Measurements from ENCODE around the gene BSCL2. TPM values are rescaled to one million over a fixed set of nuclear protein-coding genes. Genes with fewer than 3 reads are reported as not detected.

BSCL2 gene
- total and polyA plus RNA-seq, 2 of the 13 experiments (the other 11 are each of a cell fraction or from before 2014, with no cell fraction given): 19.5 to 21.1 TPM

- TF ChIP-seq IKZF5 (CRISPR knock-in tag; IDR thresholded peaks at IDR 0.05) (no peak), CEBPG (CRISPR knock-in tag; IDR thresholded peaks at IDR 0.05) (peak; percentile 59; the same call in 1 of the 2 replicates), ZMAT3 (CRISPR knock-in tag; conservative IDR thresholded peaks at IDR 0.05) (no peak), AKAP8 (CRISPR knock-in tag; IDR thresholded peaks at IDR 0.05) (no peak), ZNF720 (CRISPR knock-in tag; IDR thresholded peaks at IDR 0.05) (no peak), ZBTB7B (CRISPR knock-in tag; IDR thresholded peaks at IDR 0.05) (0 out of 2 replicates have a peak, but pooled peaks have one; percentile 4), NFYB (CRISPR knock-in tag; IDR thresholded peaks at IDR 0.05) (peak; percentile 91), ZBTB39 (CRISPR knock-in tag; IDR thresholded peaks at IDR 0.05) (no peak), ZNF563 (CRISPR knock-in tag; IDR thresholded peaks at IDR 0.05) (no peak), ZNF691 (CRISPR knock-in tag; IDR thresholded peaks at IDR 0.05; ENCODE audit: borderline replicate concordance, low read depth) (no peak), TFAP4 (IDR thresholded peaks at IDR 0.05; ENCODE audit: borderline replicate concordance, low read depth) (no peak), SRSF1 (optimal IDR thresholded peaks at IDR 0.05; ENCODE audit: low read depth, low read length) (peak; percentile 21), ZBTB42 (CRISPR knock-in tag; IDR thresholded peaks at IDR 0.05) (no peak), NFE2L1 (CRISPR knock-in tag; IDR thresholded peaks at IDR 0.05; ENCODE audit: borderline replicate concordance) (no peak), NPAS2 (CRISPR knock-in tag; IDR thresholded peaks at IDR 0.05; ENCODE audit: borderline replicate concordance) (no peak), SNAI1 (CRISPR knock-in tag; IDR thresholded peaks at IDR 0.05; ENCODE audit: borderline replicate concordance) (no peak), SKIL (CRISPR knock-in tag; IDR thresholded peaks at IDR 0.05; ENCODE audit: borderline replicate concordance) (no peak), ETS1 (CRISPR knock-in tag; IDR thresholded peaks at IDR 0.05) (no peak), KDM2A (CRISPR knock-in tag; IDR thresholded peaks at IDR 0.05; ENCODE audit: borderline replicate concordance, low read depth) (no peak), FOSL2 (CRISPR knock-in tag; IDR thresholded peaks at IDR 0.05) (no peak)
Measured at GRCh38 chr11:62727872-62728170, 20.6 kb upstream of the BSCL2 start (continued).

All from HepG2 (cell line).